GM18499 (cell line): ENCODE data around the gene CLDN18.

Experiments
- ATAC-seq: cut with Tn5 transposase; IDR thresholded peaks from one replicate; pipeline ENCODE4 v1.9.1; 2021; ENCODE audit warnings: moderate number of reproducible peaks; ENCODE audit not compliant: insufficient read depth, unreplicated experiment

The CLDN18 gene

DNA sequence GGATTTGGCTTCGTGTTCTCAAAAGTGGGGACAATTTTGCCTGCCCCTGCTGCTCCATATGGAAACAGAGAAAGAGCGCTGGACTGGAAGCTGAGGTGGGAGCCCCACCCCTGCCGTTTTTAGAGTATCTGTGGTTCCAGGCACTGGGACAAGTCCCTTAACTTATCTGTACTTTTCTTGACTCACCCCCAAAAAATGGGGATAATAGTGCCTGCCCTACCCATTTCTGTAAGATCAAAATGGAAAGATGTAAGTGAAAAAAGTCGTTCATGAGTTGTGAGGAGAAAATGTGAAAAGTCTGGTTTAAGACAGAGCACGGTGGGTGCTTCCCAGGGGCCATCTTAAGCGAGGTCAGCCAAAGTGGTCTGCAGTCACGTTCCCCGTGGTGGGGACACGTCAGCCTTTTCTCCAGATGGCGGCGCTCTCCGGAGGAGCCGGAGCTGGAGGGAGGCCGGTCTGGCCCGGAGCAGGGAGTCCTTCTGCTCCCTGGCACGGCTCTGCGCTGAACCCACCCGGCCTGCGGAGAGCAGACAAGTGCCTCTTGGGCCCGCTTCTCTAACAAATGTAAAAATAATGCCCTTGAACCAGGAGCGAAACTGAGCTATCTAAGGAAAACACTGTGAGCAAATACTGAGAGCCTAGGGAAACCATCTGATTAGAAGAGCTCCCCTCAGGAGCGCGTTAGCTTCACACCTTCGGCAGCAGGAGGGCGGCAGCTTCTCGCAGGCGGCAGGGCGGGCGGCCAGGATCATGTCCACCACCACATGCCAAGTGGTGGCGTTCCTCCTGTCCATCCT, at the start of gene CLDN18:
Gene CLDN18 (plus strand): TSS at position 690 of the 797 bp plus-strand sequence. CDS start 61 bp downstream, at position 751.
- no peak for ATAC-seq

GRCh38 chr3:137962251-137962650, 47.7 kb upstream of the CLDN18 start:
- no peak for ATAC-seq

GRCh38 chr3:137963463-137963862, 46.5 kb upstream of the CLDN18 start:
- no peak for ATAC-seq

GRCh38 chr3:137970914-137971831, 38.8 kb upstream of the CLDN18 start:
- ATAC-seq = peak; percentile 73

- ATAC-seq = no peak
Observed at GRCh38 chr3:137972396-137972795, 37.6 kb upstream of the CLDN18 start.

- ATAC-seq = no peak
Observed at GRCh38 chr3:137978328-137978727, 31.6 kb upstream of the CLDN18 start.

DNA sequence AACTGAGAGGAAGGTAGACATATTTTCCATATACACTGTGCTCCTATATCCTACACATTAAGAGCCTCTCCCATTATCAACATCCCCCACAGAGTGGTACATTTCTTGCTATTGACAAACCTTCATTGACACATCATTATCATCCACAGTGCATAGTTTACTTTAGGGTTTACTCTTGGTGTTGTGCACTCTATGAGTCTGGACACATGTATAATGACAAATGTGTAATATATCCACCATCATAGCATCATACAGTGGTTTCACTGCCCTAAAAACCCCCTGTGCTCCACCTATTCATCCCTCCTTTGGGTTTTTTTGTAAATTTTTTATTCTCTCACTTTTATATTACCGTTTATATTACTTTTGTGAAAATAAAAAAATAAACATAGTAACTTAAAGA, 22.2 kb upstream of the CLDN18 start:
- no peak for ATAC-seq

GRCh38 chr3:137988152-137988551, 21.8 kb upstream of the CLDN18 start:
- ATAC-seq = peak; percentile 64

DNA sequence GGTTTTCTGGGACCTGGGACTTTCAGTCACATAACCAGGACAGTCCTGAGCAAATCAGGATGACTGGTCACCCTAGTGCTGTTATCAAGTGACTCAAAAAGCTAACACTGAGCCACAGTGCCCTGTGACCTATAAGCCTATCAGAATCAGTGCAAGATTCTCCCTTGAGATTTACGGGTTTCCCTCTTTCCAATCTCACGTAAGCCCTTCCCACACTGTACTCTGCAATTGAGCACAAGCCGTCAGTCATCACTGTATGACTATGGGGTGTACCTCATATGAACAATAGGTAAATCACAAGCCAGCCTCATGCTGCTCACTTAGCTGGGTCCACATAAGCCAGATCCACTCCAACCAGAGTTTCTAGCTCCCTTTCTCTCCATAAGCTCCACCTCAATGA, 21.0 kb upstream of the CLDN18 start:
- ATAC-seq = peak; percentile 67

DNA sequence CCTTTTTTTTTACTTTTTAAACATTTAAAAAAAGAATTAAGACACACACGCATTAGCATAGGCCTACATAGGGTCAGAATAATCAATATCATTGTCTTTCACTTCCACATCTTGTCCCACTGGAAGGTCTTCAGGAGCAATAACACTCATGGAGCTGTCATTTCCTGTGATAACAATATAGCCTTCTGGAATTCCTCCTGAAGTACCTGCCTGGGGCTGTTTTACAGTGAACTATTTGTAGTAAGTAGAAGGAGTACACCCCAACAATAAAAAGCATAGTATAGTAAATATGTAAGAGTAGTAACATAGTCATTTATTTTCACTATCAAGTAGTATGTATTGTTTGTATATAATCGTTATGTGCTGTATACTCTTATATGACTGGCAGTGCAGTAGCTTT, 19.5 kb upstream of the CLDN18 start:
- ATAC-seq = no peak

DNA sequence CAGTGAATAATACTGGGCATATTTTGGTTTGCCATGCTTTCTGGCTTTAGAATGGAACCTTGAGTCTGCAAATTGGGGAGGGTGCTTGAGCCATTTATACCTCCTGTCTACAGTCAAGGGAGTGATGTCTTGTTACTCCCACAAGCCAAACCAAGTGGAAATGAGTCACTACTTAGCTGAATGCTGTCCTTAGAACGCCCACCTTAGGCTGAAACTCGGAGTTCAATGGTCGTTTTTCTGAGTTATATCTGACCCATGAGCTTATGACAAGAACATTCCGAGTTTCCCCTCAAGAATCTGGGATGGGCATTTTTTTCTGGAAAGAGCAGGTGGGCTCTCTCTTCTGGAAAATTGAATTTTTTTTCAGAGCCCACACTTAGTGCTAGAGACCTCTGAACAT, 17.4 kb upstream of the CLDN18 start:
- ATAC-seq = no peak

DNA sequence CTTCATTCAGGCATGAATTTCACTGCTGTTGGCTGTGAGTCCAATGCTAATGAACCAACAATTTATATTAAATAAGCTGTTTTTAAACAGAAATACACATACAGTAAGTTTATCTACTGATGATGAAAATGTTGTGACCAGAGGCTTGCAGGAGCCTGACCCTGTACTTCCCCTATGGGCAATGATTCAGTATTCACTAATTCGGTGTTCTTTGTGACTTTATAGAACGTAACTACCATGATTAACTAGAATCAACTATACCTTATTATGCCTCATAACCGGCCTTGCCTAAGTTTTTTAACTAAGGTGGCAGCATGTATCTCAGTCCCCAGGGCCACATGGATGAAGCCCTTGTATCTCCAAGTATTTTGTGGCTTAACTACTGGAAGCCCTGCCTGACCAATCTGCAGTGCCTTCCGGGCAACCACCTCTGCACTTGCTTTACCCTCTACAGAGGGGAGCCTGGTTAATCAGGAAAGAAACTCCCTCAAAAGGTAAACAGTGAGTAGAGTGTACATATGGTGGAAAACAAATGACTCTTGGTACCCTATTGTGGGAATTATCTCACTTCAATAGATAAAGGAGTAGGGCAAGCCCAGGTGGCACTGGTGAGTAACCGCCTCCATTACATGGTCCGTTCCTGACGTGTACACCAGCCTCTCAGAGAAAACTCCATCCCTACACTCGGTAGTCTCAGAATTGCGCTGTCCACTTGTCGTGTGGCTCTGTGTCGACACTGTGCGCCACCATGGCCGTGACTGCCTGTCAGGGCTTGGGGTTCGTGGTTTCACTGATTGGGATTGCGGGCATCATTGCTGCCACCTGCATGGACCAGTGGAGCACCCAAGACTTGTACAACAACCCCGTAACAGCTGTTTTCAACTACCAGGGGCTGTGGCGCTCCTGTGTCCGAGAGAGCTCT, 11.6 kb upstream of the CLDN18 start:
- ATAC-seq = no peak

- no peak for ATAC-seq
Observed at GRCh38 chr3:138003069-138003468, 6.9 kb upstream of the CLDN18 start.

DNA sequence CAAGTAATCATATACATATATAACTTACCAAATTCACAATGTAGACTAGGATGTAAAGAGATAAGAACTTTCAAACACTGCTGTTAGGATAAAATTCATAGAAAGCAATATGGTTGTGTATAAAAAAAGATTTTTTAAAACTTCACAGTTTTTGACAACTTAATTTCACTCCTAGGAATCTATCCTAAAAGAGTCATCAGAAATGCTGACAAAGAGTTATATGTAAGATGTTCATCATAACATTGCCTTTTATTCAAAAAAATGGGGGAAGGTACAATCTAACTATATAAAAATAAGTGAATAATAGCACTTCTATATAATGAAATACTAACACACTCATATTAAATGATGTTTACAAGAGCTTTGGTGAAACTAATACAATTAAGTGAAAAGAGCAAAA, 4.3 kb upstream of the CLDN18 start:
- no peak for ATAC-seq

- ATAC-seq = no peak
Observed at GRCh38 chr3:138007898-138008297, 2.1 kb upstream of the CLDN18 start.

DNA sequence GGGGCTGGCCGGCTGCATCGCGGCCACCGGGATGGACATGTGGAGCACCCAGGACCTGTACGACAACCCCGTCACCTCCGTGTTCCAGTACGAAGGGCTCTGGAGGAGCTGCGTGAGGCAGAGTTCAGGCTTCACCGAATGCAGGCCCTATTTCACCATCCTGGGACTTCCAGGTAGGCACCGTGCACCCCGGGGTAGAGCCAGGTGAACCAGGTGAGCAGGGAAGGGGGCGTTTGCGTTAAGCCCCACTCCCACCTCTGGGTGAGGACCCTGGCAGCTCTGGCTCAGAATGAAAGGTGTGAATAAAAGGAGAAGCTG, 267 bp downstream of the CLDN18 start:
- ATAC-seq = no peak

- no peak for ATAC-seq
Observed at GRCh38 chr3:138011722-138012121, 1.8 kb downstream of the CLDN18 start.

DNA sequence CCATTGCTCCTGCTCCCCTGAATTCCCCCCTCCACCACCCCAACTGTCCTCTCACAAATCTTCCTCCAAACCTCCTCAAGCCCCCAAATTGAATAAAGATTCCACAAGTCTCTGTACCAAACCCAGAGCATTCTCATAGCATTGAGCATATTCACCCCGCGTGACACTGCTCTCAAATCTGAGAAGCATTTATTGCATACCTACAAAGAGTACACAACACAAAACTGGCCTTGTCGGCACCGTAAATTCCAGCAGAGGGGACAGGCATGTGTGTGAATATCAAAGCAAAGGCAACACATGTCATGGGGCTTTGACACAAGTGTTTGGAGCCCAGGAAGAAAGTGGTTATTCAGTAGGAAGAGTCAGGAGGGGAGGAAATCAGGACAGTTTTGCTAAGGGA, 2.6 kb downstream of the CLDN18 start:
- no peak for ATAC-seq

DNA sequence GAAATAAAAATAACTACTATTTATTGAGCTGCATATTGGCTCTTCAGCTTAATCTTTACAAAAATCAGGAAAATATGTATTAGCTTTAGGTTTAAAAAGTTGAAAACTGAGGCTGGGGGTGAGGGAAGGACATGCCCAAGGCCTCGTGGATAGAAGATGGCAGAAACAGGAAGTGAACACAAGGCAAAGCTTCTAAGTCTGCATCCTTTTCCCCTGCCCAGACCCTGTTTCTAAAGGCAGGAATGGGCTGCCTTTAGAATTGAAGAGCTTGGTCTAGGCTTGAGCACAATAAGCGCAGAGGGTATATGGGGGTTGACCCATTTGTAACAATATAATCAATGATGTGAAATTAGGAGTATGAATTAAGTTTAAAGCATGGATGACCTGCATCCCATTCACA, 6.1 kb downstream of the CLDN18 start:
- no peak for ATAC-seq

GRCh38 chr3:138019281-138020069, 9.5 kb downstream of the CLDN18 start:
- no peak for ATAC-seq
